NCI-H146 treated with DMSO at 0.1 percent for 48 hours (cell line): ENCODE data around the gene MAML3.

ENCODE experiments used
- DNase-seq: peaks from one replicate; lab custom pipeline; 2025; ENCODE audit not compliant: unreplicated experiment; lab: John Stamatoyannopoulos, UW

Gene MAML3

DNA sequence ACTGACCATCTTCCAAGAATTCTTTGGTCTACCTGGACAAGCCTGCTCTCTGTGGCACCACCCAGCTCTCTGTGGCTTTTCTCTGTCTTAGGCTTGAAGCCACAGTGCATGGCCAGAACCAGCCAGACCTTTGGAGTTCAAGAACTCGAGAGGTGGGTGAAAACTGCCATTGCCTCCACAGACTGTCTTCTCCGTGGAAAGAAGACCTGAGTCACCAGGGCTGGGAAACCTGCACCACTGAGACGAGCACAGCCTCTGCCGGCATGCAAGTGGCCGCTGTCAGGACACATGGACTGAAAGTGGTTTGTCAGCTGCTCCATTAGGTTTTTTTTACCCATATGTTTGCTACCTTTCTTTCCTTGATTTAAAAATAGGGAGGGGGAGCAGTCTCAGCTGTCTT is 413.9 kb downstream of the MAML3 start:
- DNase-seq, result no peak

DNA sequence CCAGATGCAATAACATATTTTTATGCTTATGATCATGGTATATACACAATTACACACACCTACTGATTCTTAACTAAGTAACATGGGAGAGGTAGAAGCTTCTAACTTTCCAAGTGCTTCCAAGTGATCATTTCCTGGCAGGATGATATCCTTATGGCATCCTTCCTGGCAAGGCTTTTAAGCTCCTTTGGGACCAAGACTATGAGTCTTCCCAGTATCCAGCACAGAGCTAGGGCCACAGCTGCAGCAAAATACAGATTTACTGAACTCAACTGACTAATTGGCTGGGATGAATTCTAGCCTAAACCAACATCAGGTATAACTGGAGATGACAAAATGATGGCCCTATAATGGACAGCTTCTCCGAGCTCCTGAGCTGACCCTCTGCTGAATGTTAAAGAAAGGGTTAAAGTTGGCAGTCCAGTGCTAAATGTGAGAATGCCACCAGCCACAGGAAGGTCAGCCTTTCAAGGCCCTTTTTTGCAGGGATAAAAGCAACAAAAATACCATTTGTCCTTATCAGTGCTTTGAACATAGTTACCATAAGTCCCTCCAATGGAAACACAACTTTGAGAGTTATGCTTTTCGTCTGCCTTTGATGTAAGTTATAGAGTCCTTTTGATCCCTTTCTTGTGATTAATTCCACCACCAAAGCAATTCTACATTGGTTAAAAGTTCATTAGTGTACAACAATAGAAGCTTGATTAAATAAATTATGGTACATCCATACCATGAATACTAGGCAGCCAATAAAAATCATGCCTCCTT is 415.0 kb downstream of the MAML3 start:
- no peak for DNase-seq

DNA sequence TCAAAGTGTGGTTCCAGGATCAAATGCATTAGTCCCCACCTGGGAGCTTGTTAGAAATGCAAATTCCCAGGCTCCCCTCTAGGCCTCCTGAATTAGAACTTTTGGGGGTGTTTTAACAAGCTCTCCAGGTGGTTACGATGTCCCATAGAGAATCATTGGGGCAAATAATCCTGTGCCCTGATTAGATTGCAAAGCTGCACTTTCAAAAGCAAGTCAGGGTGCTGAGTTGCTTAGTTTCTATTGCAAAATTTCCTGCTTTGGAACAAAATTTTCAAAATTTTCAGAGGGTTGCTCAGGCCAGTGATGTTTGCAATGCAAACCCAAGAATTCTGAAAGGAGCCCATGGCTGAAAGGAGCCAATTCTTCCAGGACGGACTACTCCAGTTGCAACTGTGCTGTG is 417.3 kb downstream of the MAML3 start:
- DNase-seq, result no peak

DNA sequence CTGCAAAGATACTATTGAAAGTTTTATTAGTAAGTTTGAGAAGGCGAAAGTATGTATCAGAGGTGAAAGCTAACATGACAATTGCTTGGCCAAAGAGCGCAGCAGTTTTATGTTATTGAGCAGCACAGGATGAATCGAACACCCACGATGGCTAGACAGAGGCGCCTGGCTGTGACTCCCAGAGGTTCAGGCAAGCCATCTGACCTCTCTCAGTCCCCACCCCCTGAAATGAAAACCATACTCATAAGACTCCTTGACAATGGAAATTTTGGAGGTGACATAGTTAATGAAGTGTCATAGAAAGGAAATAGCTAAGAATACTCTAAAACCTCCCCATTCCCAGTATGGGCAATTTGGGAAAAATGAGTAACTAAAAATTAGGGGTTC is 417.7 kb downstream of the MAML3 start:
- DNase-seq, result no peak

DNA sequence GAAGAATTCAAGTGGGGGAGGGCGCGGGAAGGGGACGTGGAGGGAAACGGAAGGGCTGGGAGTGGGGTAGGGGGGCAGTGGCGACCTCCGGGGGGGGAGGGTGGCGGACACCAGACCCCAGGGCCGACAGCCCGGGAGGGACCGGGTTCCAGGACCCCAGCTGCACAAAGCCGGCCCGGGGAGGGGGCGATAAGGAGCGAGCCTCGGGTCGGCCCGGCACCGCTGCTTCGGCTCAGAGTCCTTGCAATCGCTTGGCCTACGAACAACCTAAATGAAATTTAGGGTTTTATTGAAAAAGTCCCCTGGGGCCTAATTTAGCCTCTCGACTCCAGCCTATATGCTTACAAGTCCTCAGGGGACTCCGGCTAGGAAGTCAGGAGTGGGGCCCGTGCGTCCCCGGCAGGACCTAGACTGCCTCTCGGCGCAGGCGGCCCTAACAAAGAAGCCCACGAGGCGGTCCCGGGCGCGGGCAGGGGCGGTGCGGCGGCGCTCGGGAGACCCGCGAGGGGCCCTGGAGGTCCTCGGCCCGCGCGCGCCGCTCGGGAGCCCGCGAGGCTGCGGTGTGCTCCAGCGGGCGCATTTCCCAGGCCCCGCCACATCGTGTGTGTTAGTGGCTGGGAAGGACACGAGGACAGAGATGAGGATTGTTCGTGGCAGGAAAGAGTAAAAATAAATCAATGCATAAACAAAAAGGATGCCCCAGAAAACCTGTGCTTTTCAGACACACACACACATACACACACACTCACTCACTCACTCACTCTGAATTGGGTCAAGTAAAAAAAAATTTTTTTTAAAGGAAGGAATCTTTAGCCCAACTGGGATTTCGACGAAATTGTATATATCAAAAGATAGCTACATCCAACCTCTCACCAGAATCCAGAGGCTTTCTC is 418.4 kb downstream of the MAML3 start:
- no peak for DNase-seq

DNA sequence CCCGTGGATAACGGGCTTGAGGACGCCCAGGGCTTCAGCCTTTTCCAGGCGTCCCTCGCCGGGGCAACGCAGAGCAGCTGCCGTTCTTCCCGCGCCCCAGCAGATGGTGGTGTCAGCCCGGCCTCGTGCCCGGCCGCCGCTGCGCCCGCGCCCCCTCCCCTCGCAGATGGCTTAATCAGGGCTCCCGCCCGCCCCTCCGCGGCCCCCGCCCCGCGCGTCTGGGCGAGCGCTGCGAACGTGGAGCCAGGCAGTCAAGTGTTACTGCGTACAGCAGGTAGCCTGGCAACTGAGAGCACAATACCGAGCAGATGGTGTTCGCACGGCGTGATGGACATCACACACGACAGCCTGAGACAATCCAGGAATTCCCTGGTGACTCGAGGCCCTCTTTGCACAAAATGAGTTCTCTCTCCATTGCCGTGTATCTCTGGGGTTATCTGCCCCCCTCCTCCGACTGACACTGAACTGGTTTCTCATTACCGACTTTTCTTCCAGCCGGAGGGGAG is 419.1 kb downstream of the MAML3 start:
- DNase-seq, result peak; percentile 78

DNA sequence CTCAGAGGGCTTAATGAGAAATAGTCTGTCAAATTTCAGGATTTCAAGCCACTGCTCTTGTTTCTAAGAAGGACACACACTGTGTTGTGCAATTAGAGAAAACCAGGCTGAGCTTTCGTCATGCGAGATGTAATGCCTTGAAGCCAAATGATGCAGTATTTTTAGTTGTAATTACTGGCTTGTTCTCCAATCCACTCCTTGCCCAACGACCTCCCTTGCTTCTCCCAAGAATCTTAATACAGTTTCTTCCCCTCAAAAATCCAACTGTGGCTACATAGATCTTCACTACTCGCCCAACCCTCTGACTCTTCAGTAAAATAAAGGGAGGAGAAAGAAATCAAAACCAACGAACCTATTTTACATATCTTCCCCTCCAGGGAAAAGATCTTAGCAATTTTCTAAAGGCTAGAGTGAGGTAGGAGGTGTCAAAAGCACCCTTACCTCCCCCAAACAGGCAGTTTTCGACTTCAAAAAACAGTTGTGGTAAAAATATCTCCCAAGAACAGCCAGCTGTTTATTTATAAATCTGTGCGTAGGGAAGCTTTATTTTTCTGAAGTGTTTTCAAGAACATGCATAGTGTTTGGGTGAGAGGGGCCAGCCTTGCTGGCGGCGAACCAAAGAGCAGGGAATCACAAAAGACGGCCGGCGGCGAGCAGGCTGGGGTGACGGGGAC is 419.6 kb downstream of the MAML3 start:
- no peak for DNase-seq

DNA sequence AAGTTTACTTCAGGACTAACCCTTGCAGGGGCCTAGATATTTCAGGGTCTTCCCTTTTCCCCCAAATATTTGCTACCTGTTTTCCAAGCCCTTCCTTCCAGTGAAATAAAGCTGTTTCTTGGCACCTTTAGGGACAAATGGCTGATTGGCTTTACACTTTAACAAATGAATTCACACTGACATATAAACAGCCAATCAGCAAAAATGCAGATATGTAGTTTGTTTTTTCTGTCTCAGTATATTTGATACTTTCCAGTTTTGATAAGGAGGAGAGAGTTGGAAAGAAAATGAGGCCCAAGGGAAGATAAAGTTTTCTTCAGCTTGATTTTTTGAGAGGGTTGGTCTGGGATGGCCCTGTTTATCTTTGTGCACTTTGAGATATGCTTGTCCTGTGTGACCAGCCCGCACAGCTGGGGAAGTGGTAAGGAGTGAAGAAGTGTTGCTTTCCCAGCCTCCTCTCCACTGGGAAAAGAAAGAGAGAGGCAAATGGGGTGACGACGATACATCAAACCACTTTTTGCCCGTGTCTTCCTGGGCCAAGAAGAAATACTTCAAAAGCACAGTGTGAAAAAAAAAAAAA is 420.9 kb downstream of the MAML3 start:
- no peak for DNase-seq

DNA sequence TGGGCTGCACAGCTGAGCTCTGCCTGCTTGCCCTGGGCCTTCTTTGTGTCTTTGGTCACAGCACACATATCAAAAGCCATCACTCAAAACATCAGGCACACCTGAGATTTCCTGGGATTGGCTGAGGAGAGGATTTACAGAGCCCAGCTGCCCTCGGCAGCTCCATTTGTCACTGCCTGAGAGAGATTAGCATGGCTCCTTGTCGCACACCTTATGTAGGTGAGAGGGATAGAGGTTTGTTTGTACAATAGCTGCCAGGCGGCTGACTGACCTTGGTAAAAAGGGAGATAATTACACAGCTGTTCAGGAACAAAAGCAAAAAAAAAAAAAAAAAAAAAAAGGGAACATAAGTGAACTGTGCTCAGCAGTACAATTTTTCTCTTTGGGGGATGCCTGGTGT is 425.1 kb downstream of the MAML3 start:
- peak; percentile 88 for DNase-seq

DNA sequence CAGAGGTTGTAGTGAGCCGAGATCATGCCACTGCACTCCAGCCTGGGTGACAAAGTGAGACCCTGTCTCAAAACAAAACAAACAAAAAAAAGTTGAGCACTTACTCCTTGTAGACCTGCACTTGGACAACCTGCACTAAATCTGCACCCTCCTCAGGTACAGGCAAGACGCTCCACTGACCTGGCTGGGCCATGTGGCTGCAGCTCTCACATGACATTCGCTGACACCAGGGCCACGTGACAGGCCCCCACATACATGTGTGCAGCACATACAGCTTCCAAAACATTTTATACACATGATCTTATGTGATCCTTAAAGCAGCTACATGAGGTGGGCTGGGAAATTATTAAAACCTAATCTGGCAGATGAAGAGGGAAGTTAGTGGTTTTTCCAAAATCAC is 425.8 kb downstream of the MAML3 start:
- DNase-seq, result no peak

DNA sequence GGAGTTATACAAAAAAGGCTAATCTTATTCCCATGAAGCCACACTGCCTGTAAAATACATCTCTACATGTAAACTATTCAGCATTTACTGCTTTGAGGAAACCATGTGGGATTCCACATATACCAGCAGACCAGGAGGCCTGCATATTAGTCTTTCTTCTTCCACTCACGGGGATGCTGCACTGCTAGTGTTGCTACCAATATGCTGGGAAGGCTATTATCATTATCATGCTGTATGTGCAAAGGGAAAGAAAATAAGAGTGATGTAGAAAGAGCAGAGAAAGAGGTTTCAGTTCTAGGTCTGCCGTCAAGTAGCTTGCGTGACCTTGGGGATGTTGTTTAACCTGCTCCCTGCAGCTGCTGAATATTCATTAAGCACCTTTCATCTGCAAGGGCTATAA is 427.4 kb downstream of the MAML3 start:
- no peak for DNase-seq

DNA sequence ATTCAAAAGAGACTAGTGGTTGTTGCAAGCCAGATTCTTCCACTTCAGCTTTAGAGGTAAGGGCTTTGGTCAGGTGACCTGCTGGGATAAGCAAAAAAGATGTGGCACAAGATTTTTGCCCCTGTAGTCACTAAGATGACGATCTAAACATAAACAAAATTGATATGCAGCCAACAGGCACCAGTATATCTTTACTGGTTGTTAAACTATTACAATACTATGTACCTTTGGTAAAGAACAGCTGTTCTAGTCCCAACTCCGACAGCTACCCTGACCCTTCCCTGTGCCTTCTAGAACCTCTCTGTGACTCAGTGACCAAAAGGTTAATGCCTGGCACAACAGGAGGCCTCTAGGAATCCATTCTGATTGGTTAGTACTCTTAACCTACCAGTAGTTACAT is 428.7 kb downstream of the MAML3 start:
- no peak for DNase-seq

DNA sequence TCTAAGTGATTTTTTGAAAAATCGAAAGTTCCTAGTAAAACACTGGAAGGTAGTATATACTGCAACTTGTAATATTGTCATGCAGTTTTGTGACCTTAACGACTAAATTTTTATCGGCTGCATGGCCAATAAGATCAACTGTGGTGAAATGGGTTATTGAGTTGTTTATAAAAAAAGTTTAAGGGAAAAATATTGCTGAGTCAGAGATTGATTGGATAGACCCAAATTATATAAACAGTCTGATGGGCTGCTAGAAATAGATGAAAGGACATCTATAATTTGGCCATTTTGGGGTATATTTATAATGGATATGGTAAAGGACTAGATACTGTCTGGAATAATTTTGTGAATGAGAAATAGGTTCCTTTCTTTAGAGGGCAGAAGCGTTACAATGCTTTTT is 432.2 kb downstream of the MAML3 start:
- no peak for DNase-seq

DNA sequence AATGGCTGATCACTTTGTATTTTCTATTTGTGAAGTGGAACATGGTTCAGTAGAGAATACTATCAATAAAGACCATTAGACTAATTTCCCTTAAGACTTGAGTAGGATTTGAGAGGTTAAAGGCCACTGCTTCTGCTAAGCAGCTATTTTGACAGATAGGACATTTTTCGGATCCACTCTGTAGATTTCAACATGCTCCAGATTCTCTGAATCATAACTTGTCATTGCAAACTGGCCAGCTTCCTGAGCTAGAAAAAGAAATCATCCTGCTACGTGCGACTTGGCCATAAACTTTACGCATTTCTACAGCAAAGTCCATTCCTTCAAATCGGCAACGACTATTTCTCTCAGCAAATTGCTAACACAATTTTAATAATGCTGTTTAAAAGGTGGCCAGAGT is 433.2 kb downstream of the MAML3 start:
- no peak for DNase-seq

DNA sequence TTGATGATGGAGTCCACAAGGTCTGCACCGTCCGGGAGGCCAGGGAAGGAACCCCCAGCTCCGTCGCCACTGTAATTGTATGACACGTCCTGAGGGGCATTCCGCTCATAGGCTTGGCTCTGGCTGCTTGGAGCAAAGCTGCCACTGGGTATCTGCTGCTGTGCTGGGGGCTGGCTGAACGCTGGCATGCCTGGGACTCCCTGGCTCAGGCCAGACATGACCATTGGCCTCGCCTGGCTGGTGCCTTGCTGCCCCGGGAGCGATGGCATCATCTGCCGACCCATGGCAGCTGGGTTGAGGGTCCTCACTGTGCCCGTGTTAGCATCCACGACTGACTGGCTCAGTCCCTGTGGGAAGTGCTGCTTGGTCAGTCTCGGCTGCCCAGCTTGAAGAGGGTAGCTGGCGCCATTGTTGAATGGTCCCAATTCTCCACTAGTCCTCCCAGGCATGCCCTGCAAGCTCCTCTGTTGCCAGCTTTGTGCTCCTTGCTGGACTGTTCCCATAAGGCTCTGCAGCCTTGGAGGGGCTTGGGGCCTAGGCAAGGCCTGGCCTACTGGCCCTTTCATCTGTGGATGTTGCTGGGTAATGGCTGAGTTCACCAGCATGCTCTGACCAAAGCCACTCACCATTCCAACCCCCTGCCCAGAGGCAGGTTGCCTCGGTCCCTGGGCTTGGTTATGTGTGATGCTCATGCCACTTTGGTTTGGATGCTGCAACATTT is 434.4 kb downstream of the MAML3 start:
- no peak for DNase-seq

DNA sequence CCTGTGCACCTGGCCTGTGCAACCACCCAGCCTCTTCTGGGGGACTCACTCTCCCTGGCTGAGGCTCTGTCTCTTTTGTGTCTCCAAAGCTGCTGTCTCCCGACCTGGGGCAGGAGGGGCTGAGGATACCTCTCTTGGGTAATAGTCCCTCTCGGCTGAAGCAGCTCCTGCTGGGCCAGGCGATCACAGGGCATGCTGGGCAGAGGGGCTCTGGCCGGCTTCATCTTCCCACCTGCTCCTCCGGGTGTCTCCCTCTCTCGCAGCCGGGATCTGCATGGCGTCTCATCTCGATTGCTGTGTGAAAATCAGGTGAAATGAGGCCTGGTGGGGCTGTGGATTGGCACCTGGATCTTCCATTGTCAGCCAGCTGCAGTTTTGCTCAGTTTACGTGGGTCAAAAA is 435.2 kb downstream of the MAML3 start:
- no peak for DNase-seq

DNA sequence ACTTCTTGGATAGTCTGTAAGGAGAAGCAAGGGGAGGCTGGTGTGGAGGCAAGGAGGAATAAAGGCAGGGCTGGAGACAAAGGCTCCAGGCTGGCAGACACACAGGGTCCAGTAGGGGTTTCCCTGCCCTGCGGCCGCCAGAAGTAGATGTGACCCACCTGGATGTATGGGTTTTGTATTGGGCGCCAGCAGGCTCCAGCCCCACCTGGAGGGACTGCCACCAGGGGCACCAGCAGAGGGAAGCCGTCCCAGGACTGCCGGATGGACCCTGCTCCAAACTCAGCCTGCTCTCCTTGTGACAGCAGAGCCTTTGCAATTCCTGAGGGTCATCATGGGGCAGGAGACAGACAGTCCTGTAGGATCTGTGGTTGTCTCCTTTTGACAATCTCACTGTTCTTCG is 435.6 kb downstream of the MAML3 start:
- no peak for DNase-seq

DNA sequence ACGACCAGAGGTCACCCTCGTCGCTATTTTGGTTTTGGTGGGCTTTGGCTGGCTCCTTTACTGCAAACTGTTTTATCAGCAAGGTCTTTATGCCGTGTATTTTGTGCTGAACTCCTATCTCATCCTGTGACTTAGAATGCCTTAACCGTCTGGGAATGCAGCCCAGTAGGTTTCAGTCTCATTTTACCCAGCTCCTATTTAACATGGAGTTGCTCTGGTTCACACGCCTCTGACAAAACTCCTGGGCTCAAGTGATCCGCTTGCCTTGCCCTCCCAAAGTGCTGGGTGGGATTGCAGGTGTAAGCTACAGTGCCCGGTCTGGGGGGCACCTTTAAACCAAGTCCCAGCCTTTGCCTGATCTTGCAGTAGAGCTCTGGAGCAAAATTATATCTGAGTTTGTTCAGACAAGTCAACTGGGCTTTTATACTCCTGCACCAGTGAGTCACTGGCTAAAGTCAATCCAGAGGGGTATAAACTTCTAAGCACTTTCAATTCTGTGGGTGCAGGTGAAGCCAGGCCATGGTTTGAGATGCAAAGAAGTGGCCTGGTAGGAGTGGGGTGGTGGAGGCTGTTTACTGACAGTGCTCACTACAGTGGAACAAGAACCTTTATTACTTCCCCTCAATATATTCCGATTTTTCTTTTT is 438.1 kb downstream of the MAML3 start:
- DNase-seq, result no peak

DNA sequence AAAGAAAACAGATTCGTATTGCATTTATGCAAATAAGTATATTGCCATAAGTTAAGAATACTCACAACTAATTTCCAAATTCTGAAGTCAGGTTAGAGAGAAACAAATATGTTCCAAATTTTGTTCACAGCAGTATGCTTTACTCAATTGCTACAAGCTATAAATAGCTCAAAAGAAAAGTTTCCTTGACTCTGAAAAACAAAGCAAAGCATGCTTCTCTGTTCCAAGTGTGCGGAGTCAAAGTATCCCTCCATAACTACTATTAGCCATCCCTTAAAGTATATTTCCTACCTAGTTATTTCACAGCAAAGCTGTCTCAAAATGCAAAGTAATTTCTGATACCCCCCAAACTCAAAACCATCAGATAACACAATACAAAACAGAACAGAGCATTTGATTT is 441.1 kb downstream of the MAML3 start:
- no peak for DNase-seq

DNA sequence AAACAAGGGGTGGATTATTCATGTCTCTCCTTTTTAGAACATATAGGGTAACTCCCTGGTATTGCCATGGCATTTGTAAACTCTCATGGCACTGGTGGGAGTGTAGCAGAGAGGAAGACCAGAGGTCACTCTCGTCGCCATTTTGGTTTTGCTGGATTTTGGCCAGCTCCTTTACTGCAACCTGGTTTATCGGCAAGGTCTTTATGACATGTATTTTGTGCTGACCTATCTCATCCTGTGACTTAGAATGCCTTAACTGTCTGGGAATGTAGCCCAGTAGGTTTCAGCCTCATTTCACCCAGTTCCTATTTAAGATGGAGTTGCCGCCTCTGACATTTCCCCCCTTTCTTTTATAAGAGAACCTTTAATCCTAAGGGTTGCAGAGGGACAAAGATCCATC is 442.5 kb downstream of the MAML3 start:
- DNase-seq, result no peak
